Measurements from ENCODE around the gene ANKRD40CL. TPM values are rescaled to one million over a fixed set of nuclear protein-coding genes. Genes with fewer than 3 reads are reported as not detected.

ANKRD40CL gene
- total RNA-seq, 2 experiments from 2014 or later = not detected

GRCh38 chr17:50737118-50737698 lies 30.1 kb downstream of the ANKRD40CL start:
- no peak for TF ChIP-seq EZH2phosphoT487 (IDR thresholded peaks at IDR 0.05; ENCODE audit: borderline replicate concordance, low read depth, low read length)
- TF ChIP-seq CTCF (conservative IDR thresholded peaks at IDR 0.05; ENCODE audit: low read length) = no peak
- Histone ChIP-seq H3K4me3 (ENCODE audit: low read depth, low read length, poor library complexity, severe bottlenecking) (no peak overlapping the region), H3K4me2 (ENCODE audit: low read length) (no peak overlapping the region), H3K36me3 (ENCODE audit: insufficient read depth, low read length) (peaks cover 84% of the 10 kb centered on the region), H4K20me1 (ENCODE audit: insufficient read depth, low read length) (peaks cover 45% of the 10 kb centered on the region), H3K9me3 (ENCODE audit: low read length) (no peaks in the 10 kb centered on the region), H3K27ac (ENCODE audit: low read depth, low read length, poor library complexity, severe bottlenecking) (no peak overlapping the region), H2AFZ (ENCODE audit: low read length) (no peak overlapping the region), H3K79me2 (ENCODE audit: insufficient read depth, low read depth, low read length) (peaks cover 88% of the 10 kb centered on the region), H3K9me2 (ENCODE audit: insufficient read depth, low read length) (no peaks in the 10 kb centered on the region), H3K4me1 (ENCODE audit: insufficient read depth, low read length, poor library complexity, severe bottlenecking) (peaks cover 11% of the 10 kb centered on the region)
- ChIA-PET POLR2A (no interaction called here), CTCF (ENCODE audit: unreplicated experiment) (no interaction called here)
- no TSS peak for BruUV-seq (replicated peaks)
- intact Hi-C loops (cut with micrococcal nuclease; ENCODE audit: unreplicated experiment) = no loop called here
- DNase-seq (ENCODE audit: low spot score) = no peak

- BruUV-seq (replicated peaks) = no TSS peak
- Histone ChIP-seq H3K4me2 (ENCODE audit: low read length) (no peak overlapping the region), H3K27ac (ENCODE audit: low read depth, low read length, poor library complexity, severe bottlenecking) (no peak overlapping the region), H3K36me3 (ENCODE audit: insufficient read depth, low read length) (peaks cover 74% of the 10 kb centered on the region), H3K79me2 (ENCODE audit: insufficient read depth, low read depth, low read length) (peaks cover 100% of the 10 kb centered on the region), H3K9me3 (ENCODE audit: low read length) (no peaks in the 10 kb centered on the region), H3K4me3 (ENCODE audit: low read depth, low read length, poor library complexity, severe bottlenecking) (no peak overlapping the region), H2AFZ (ENCODE audit: low read length) (no peak overlapping the region), H4K20me1 (ENCODE audit: insufficient read depth, low read length) (peaks cover 51% of the 10 kb centered on the region), H3K4me1 (ENCODE audit: insufficient read depth, low read length, poor library complexity, severe bottlenecking) (peaks cover 19% of the 10 kb centered on the region), H3K9me2 (ENCODE audit: insufficient read depth, low read length) (no peaks in the 10 kb centered on the region)
- CTCF ChIA-PET (ENCODE audit: unreplicated experiment) = no interaction called here
- intact Hi-C loops (cut with micrococcal nuclease; ENCODE audit: unreplicated experiment) = loop anchor here (2.0 kb wide), 1 partner anchor 20 kb away; no protein-coding TSS in a partner anchor
- DNase-seq (ENCODE audit: low spot score) = no peak
- POLR2A ChIA-PET = no interaction called here
- no peak for TF ChIP-seq EZH2phosphoT487 (IDR thresholded peaks at IDR 0.05; ENCODE audit: borderline replicate concordance, low read depth, low read length)
- TF ChIP-seq CTCF (conservative IDR thresholded peaks at IDR 0.05; ENCODE audit: low read length) = no peak
Observed at GRCh38 chr17:50735287-50735686, 32.0 kb downstream of the ANKRD40CL start.

All from OCI-LY7 (cell line).